HL-60/S4 (cell line): ENCODE measurements around the gene SETD1A.

Experiments
- in situ Hi-C: fragments of 300-500 bp; cut with MboI; formaldehyde crosslinking; loops from 2 replicates; pipeline ENCODE4 v1.14.3; 2022; ENCODE audit warnings: low sequenced_read_pairs

SETD1A gene

DNA sequence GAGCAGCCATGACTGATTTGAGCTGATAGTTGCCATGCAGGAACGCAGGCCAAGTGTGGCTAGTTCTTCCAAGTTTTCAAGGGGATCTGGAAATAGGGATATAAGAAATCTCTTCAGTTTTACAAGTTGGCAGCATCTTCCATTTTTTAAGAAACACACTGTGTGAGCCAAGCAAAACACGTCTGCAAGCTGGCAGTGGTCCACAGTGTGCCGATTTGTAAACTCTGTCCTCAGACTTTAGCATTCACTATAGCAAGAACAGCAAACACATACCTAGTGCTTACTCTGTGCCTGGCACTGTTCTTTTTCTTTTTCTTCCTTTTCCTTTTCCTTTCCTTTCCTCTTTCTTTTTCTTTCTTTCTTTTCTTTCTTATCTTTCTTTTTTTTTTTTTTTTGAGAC, 5.8 kb upstream of the SETD1A start:
- in situ Hi-C loops, result loop anchor here (10.0 to 25.0 kb wide), 2 partner anchors 486 to 923 kb away; partner anchors contain the start of genes COX6A2, ZNF267 and ZNF843

DNA sequence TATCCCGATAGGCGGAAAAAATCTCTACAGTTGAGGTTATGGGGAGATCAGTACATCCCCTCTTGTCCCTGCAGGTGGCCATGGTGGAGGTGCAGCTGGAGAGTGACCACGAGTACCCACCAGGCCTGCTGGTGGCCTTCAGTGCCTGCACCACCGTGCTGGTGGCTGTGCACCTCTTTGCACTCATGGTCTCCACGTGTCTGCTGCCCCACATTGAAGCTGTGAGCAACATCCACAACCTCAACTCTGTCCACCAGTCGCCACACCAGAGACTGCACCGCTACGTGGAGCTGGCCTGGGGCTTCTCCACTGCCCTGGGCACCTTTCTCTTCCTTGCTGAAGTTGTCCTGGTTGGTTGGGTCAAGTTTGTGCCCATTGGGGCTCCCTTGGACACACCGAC, 4.4 kb upstream of the SETD1A start:
- in situ Hi-C loops, result loop anchor here (10.0 to 25.0 kb wide), 2 partner anchors 484 to 922 kb away; partner anchors contain the start of genes COX6A2, ZNF267 and ZNF843

DNA sequence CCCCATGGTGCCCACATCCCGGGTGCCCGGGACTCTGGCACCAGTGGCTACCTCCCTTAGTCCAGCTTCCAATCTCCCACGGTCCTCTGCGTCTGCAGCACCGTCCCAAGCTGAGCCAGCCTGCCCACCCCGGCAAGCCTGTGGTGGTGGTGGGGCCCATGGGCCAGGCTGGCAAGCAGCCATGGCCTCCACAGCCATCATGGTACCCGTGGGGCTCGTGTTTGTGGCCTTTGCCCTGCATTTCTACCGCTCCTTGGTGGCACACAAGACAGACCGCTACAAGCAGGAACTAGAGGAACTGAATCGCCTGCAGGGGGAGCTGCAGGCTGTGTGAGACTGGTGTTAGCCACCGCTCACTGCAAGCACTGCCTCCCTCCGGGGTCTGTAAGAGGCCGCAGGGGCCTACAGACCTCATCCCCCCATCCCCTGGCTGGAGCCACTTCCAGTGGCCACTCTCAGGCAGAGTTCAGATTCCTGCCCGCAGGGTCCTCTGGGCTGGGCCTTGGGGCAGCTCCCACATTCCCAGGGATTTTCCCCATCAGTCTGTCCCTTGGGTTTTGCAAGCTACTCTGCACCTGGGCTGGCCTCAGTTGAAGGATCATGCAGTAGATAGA, 3.9 kb upstream of the SETD1A start:
- in situ Hi-C loops, result loop anchor here (10.0 to 25.0 kb wide), 2 partner anchors 484 to 921 kb away; partner anchors contain the start of genes COX6A2, ZNF267 and ZNF843

DNA sequence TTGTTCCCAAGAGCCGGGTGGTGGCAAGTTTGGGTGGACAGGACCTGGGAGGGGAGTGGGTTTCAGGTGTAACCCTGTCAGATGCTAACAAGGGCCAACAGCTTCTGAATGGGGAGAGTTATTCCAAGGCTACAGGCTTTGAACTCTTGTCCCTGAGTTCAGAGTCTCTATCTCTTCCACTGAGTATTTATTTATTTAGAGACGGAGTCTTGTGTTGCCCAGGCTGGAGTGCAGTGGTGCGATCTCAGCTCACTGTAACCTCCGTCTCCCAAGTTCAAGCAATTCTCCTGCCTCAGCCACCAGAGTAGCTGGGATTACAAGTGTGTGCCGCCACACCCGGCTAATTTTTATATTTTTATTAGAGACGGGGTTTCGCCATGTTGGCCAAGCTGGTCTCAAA, 2.6 kb upstream of the SETD1A start:
- in situ Hi-C loops, result loop anchor here (10.0 to 25.0 kb wide), 2 partner anchors 482 to 920 kb away; partner anchors contain the start of genes COX6A2, ZNF267 and ZNF843

GRCh38 chr16:30956601-30957455, 726 bp upstream of the SETD1A start:
- in situ Hi-C loops, result loop anchor here (10.0 to 25.0 kb wide), 2 partner anchors 480 to 918 kb away; partner anchors contain the start of genes COX6A2, ZNF267 and ZNF843

DNA sequence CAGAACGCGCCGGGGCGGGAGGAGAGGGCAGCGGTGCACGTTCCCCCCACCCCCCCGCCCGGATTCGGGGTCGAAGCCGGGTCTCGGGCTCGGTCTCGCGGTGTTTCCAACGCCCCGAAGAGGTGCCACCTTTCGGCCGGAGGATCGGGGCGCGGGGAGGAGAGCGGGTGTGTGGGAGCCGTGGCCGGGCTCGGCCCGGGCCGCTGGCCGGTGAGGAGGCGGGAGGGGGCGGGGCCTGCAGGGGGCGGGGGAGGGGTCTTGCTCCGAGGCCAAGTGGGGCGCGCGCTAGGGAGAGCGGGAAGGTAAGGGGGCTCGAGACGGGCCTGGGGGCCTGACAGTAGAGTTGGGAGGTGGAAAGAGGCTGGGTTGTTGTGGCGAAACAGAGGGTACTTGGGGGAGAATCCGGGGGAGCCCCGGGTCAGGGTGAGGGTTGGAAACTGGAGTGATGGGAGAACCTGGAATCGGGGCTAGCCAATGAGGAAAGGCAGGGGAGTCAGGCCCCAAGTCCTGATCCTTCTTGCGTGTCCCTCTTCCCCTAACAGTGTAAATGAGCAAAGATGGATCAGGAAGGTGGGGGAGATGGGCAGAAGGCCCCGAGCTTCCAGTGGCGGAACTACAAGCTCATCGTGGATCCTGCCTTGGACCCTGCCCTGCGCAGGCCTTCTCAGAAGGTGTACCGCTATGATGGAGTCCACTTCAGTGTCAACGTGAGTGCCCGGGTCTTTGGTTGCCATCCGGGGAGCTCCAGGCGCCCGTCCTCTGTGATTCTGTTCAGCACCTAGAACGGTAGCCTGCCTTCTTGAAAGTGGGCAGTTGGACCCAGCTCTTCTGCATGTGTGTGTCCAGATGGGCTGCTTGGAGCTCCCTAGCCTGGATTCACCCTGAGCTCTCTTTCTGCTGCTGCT, 873 bp downstream of the SETD1A start:
- in situ Hi-C loops, result loop anchor here (10.0 to 25.0 kb wide), 2 partner anchors 479 to 916 kb away; partner anchors contain the start of genes COX6A2, ZNF267 and ZNF843

GRCh38 chr16:30961384-30961783, 3.8 kb downstream of the SETD1A start:
- in situ Hi-C loops, result loop anchor here (25.0 kb wide), 1 partner anchor 476 kb away; the partner anchor contains the start of genes COX6A2 and ZNF843

DNA sequence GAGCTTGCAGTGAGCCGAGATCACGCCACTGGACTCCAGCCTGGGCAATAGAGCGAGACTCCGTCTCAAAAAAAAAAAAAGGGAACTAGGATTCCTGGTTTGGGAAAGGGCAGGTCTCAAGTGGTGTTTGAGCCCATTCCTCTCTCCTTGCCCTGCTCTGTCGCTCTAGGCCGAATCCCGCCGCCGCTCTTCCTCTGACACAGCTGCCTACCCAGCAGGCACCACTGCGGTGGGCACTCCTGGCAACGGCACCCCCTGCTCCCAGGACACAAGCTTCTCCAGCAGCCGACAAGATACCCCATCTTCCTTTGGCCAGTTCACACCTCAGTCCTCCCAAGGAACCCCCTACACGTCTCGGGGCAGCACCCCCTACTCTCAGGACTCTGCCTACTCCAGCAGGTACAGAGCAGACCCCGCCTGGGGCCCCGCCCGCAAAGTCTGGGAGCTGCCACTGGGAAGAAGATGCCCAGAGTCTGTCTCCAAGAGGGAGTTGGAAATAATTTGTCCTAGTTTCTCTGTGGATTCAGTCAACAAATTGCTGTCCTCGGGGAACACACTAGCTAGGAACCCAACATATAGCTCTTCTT, 6.5 kb downstream of the SETD1A start:
- in situ Hi-C loops, result loop anchor here (25.0 kb wide), 1 partner anchor 473 kb away; the partner anchor contains the start of genes COX6A2 and ZNF843

DNA sequence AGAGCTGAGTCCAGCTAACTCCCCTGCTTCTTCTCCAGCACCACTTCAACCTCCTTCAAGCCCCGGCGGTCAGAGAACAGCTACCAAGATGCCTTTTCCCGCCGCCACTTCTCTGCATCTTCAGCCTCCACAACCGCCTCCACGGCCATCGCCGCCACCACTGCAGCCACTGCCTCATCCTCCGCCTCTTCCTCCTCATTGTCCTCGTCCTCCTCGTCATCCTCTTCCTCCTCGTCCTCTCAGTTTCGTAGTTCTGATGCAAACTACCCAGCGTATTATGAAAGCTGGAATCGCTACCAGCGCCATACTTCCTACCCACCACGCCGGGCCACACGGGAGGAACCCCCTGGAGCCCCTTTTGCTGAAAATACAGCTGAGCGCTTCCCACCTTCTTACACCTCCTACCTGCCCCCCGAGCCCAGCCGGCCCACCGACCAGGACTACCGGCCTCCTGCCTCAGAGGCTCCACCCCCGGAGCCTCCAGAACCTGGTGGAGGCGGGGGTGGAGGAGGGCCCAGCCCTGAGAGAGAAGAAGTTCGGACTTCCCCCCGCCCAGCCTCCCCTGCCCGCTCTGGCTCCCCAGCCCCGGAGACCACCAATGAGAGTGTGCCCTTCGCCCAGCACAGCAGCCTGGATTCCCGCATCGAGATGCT, 7.1 kb downstream of the SETD1A start:
- in situ Hi-C loops, result loop anchor here (25.0 kb wide), 1 partner anchor 473 kb away; the partner anchor contains the start of genes COX6A2 and ZNF843

- in situ Hi-C loops, result loop anchor here (25.0 kb wide), 1 partner anchor 472 kb away; the partner anchor contains the start of genes COX6A2 and ZNF843
Observed at GRCh38 chr16:30965436-30965835, 7.9 kb downstream of the SETD1A start.

DNA sequence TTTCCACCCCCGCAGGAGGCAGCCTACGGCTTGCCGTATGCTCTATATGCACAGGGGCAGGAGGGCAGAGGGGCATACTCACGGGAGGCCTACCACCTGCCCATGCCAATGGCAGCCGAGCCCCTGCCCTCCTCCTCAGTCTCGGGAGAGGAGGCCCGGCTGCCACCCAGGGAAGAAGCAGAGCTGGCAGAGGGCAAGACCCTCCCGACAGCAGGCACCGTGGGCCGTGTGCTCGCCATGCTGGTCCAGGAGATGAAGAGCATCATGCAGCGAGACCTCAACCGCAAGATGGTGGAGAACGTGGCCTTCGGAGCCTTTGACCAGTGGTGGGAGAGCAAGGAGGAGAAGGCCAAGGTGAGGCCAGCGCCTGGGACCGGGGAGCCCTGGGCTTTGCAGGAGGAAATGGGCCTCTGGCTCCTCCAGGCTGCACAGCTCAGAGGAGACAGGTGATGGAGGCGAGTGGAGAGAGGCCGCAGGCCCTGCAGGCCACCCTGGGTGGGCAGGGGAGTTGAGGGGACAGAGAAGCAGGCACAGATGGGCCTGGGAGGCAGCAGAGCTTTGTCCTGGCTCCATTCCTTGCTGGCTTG, 8.6 kb downstream of the SETD1A start:
- in situ Hi-C loops, result loop anchor here (25.0 kb wide), 1 partner anchor 471 kb away; the partner anchor contains the start of genes COX6A2 and ZNF843

GRCh38 chr16:30967795-30968194, 10.2 kb downstream of the SETD1A start:
- in situ Hi-C loops, result loop anchor here (25.0 kb wide), 1 partner anchor 470 kb away; the partner anchor contains the start of genes COX6A2 and ZNF843

- in situ Hi-C loops, result loop anchor here (25.0 kb wide), 1 partner anchor 468 kb away; the partner anchor contains the start of genes COX6A2 and ZNF843
Observed at GRCh38 chr16:30969246-30969842, 11.8 kb downstream of the SETD1A start.

DNA sequence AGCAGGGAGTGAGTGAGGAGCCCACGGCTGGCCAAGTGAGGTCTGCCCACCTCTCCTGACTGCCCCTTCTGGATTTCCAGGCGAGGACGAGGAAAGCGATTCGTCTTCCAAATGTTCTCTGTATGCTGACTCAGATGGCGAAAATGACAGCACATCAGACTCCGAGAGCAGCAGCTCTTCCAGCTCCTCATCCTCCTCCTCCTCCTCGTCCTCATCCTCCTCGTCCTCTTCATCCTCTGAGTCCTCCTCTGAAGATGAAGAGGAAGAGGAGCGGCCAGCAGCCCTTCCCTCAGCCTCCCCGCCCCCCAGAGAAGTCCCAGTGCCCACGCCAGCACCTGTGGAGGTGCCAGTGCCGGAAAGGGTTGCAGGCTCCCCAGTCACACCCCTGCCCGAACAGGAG, 13.7 kb downstream of the SETD1A start:
- in situ Hi-C loops, result loop anchor here (25.0 kb wide), 1 partner anchor 466 kb away; the partner anchor contains the start of genes COX6A2 and ZNF843

- in situ Hi-C loops, result loop anchor here (25.0 kb wide), 1 partner anchor 464 kb away; the partner anchor contains the start of genes COX6A2 and ZNF843
Observed at GRCh38 chr16:30972872-30973271, 15.3 kb downstream of the SETD1A start.

- in situ Hi-C loops, result loop anchor here (25.0 kb wide), 1 partner anchor 463 kb away; the partner anchor contains the start of genes COX6A2 and ZNF843
Observed at GRCh38 chr16:30974348-30974747, 16.8 kb downstream of the SETD1A start.

DNA sequence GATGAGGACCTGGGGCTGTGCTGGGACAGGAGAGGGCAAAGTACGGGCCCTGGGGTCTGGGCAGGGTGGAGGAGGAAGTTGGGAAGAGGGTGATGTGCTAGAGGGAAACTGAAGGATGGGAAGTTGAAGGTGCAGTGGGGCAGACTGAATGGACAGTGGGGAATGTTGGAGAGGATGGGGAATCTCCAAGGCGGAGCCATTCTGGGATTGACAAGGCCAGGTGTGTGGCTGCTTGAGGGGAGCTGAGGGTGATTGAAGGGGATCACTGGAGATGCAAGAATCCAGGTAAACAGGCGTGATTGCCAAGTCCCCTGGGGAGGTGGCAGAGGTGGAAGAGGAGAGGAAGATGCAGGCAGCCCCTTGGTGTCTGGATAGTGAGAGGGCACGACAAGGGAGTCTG, 18.9 kb downstream of the SETD1A start:
- in situ Hi-C loops, result no loop called here

GRCh38 chr16:30977502-30977901, 19.9 kb downstream of the SETD1A start:
- in situ Hi-C loops, result no loop called here
